ENCODE measurements around the gene CLCNKB.
A peak's percentile ranks its signal among the peaks of the same experiment; 100 is the strongest.

The CLCNKB gene

DNA sequence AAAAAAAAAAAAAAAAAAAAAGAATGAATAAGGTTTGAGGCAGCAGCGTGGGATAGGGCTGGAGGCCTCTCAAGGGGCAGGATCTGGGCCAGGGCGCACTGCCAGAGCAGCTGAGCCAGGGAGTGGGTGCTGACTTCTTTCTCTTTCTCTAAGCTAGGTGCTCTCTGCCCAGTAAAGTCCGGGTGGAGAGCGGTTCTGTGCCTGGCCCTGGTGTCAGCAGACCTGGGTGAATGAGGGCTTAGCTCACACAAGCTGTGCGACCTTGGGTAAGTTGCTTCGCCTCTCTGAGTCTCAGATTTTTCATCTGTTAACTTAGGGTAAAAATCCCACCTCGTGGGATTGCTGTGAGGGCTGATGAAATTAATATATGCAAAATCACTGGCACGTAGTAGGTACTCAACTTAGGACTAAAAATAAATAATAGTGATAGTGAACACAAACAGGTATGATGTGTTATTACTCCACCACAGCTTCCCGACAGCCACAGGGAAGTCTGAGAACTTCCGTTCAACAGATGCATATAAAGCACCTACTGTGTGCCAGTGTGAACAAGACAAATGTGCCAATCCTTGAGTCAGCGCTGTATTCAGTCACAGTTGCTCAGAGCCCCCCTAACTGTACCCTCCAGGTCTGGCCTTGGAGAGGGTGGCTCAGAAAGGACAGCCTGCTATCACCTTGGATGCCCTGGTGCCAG lies 31.9 kb downstream of the CLCNKB start:
- peaks cover 51% of the 10 kb centered on the region for H3K27me3 ChIP-seq (ENCODE audit: control insufficient read depth, insufficient read depth, low read length)

DNA sequence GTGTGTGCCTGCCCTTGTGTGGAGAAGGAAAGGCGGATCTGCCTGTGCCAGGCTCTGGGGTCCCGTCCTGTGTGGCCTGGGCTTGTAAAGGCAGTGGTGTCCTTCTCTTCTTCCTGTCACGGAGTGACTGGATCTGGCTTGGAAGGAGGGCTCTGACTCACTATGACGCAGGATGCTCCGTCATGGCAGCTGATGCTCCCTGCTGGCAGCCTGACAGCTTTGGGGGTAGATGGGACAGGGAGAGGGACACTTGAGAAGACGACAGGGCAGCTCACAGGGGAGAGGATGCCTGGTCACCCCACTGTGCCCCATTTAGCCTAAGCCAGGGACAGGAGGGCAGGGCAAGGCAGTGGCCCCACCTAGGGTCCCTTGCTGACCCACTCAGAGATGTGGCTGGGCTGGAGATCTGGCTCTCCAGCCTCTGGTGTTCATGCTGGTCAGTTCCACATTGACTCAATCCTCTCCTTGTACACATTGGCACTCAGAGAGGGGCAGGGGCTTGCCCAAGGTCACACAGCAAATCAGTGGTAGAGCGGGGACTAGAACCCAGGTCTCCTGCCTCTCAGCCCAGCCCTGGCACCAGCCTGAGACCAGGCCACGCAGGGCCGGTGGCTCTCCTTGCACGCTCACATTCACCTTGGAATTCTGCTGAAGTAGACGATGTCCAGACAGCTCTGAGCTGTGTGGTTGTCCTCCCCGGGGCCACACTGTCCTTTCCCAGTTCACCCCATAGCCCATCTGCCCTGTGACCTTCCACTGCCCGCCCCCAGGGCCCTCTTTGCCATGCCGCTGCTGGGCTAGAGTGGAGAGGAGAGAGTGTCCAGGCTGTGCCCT lies 32.7 kb downstream of the CLCNKB start:
- Histone ChIP-seq H3K4me3 (ENCODE audit: low read depth, low read length) (no peak overlapping the region), H3K4me1 (ENCODE audit: control insufficient read depth, insufficient read depth, low read length) (peaks cover 4% of the 10 kb centered on the region), H3K9me3 (ENCODE audit: control insufficient read depth, insufficient read depth, low read length) (no peaks in the 10 kb centered on the region), H3K36me3 (ENCODE audit: control insufficient read depth, insufficient read depth, low read length) (no peaks in the 10 kb centered on the region), H3K27me3 (ENCODE audit: control insufficient read depth, insufficient read depth, low read length) (peaks cover 47% of the 10 kb centered on the region), H3K9ac (ENCODE audit: low read depth, low read length) (no peak overlapping the region)

More for the DNA sequence above, 31.9 kb downstream of the CLCNKB start:
- Histone ChIP-seq H3K4me3 (ENCODE audit: low read depth, low read length) (no peak overlapping the region), H3K9me3 (ENCODE audit: control insufficient read depth, insufficient read depth, low read length) (no peaks in the 10 kb centered on the region), H3K4me1 (ENCODE audit: control insufficient read depth, insufficient read depth, low read length) (peaks cover 4% of the 10 kb centered on the region), H3K9ac (ENCODE audit: low read depth, low read length) (no peak overlapping the region), H3K36me3 (ENCODE audit: control insufficient read depth, insufficient read depth, low read length) (no peaks in the 10 kb centered on the region)

DNA sequence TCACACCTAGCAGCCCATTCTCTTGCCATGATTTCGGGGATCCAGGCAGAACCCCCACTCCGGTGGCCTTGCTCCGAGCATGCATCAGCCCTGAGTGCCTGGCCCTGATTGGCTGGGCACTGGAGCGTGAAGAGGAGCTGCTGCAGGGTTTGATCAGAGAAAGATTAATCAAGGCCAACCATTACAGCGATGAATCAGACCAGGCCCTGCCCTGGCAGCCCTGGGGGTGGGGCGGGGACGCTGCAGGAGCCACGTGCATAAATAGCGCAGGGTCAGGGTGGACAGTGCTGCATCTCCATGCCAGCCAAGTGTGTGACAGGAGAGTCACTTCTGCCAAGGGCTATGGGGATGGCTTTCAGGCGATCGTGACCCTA lies 33.3 kb downstream of the CLCNKB start:
- no peaks in the 10 kb centered on the region for H3K9me3 ChIP-seq (ENCODE audit: control insufficient read depth, insufficient read depth, low read length)
- H3K4me3 ChIP-seq (ENCODE audit: low read depth, low read length) = no peak overlapping the region
- no peaks in the 10 kb centered on the region for H3K36me3 ChIP-seq (ENCODE audit: control insufficient read depth, insufficient read depth, low read length)
- H3K4me1 ChIP-seq (ENCODE audit: control insufficient read depth, insufficient read depth, low read length) = peaks cover 4% of the 10 kb centered on the region
- no peak overlapping the region for H3K9ac ChIP-seq (ENCODE audit: low read depth, low read length)
- H3K27me3 ChIP-seq (ENCODE audit: control insufficient read depth, insufficient read depth, low read length) = peaks cover 43% of the 10 kb centered on the region

DNA sequence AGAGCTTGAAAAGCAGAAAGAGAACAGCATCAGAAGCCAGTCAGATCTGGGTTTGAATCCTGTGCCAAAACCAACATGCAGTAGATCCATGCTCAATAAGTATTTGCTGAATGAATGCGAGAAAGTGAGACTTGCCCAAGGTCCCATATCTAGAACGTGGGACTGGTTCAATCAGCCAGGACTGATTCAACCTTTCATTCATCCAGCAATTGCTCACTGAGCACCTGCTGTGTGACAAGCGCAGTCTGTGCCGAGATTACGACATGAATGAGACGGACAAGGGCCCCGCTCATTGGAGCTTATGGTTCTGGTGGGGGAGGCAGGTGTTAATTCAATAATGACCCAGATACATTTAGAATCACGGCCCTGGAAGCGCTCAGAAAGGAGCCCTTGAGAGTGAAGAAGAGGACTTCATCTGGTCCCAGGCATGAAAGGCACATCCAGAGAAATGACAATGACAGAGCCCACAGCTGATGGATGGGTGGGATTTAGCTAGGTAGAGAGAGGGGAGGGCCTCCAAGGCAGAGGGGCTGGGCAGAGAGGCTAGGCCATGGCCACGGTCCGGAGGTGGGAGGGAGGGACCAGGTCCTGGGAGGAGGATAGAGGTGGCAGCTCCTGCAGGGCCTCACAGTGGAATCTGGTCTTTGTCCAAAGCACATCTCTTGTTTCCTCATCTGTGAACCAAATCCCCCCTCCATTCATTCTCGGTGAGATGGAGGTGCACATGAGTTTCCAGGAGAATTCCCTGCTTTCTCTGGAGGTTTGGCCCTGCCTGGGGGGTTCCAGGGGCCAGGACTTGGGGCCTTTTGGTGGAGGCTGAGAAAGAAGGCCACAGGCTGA lies 34.0 kb downstream of the CLCNKB start:
- H3K9ac ChIP-seq (ENCODE audit: low read depth, low read length) = no peak overlapping the region
- H3K4me1 ChIP-seq (ENCODE audit: control insufficient read depth, insufficient read depth, low read length) = peaks cover 7% of the 10 kb centered on the region
- H3K9me3 ChIP-seq (ENCODE audit: control insufficient read depth, insufficient read depth, low read length) = no peaks in the 10 kb centered on the region
- no peak overlapping the region for H3K4me3 ChIP-seq (ENCODE audit: low read depth, low read length)
- H3K27me3 ChIP-seq (ENCODE audit: control insufficient read depth, insufficient read depth, low read length) = peaks cover 36% of the 10 kb centered on the region
- H3K36me3 ChIP-seq (ENCODE audit: control insufficient read depth, insufficient read depth, low read length) = no peaks in the 10 kb centered on the region

- peaks cover 7% of the 10 kb centered on the region for H3K4me1 ChIP-seq (ENCODE audit: control insufficient read depth, insufficient read depth, low read length)
Observed at GRCh38 chr1:16078925-16079656, 35.5 kb downstream of the CLCNKB start.

DNA sequence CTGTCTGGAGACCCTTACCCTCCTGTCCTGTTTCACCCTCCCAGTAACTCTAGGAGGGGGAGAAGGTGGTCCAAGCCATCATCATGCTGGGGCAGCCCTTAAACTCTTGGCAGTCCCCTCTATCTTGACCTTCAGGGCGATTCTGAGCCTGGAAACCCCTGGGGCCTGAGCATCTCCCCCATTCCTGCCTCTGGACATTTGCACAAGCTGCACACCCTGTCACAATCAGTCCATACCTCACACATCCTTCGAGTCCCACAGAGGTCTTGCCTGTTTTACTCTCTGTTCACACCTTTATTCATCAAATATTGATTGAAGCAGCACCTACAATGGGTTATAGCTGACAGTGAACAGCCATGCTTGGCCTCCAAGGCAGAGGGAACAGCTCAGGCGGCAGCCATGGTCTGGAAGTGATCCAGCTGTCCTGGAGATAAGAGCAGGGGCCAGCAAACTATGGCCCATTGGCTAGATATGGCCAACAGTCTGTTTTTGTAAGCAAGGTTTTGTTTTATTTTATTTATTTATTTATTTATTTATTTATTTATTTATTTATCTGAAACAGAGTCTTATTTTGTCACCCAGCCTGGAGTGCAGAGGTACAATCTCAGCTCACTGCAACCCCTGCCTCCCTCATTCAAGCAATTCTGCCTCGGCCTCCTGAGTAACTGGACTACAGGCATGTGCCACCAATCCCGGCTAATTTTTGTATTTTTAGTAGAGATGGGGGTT lies 37.0 kb downstream of the CLCNKB start:
- H3K4me3 ChIP-seq (ENCODE audit: low read depth, low read length) = no peak overlapping the region
- H3K4me1 ChIP-seq (ENCODE audit: control insufficient read depth, insufficient read depth, low read length) = peaks cover 7% of the 10 kb centered on the region
- no peak overlapping the region for H3K9ac ChIP-seq (ENCODE audit: low read depth, low read length)
- no peaks in the 10 kb centered on the region for H3K36me3 ChIP-seq (ENCODE audit: control insufficient read depth, insufficient read depth, low read length)
- peaks cover 14% of the 10 kb centered on the region for H3K27me3 ChIP-seq (ENCODE audit: control insufficient read depth, insufficient read depth, low read length)
- no peaks in the 10 kb centered on the region for H3K9me3 ChIP-seq (ENCODE audit: control insufficient read depth, insufficient read depth, low read length)

More at GRCh38 chr1:16078925-16079656, 35.5 kb downstream of the CLCNKB start:
- peaks cover 26% of the 10 kb centered on the region for H3K27me3 ChIP-seq (ENCODE audit: control insufficient read depth, insufficient read depth, low read length)
- H3K9me3 ChIP-seq (ENCODE audit: control insufficient read depth, insufficient read depth, low read length) = no peaks in the 10 kb centered on the region
- H3K36me3 ChIP-seq (ENCODE audit: control insufficient read depth, insufficient read depth, low read length) = no peaks in the 10 kb centered on the region
- no peak overlapping the region for H3K9ac ChIP-seq (ENCODE audit: low read depth, low read length)
- no peak overlapping the region for H3K4me3 ChIP-seq (ENCODE audit: low read depth, low read length)

GRCh38 chr1:16081636-16082035 lies 38.1 kb downstream of the CLCNKB start:
- Histone ChIP-seq H3K9me3 (ENCODE audit: control insufficient read depth, insufficient read depth, low read length) (no peaks in the 10 kb centered on the region), H3K36me3 (ENCODE audit: control insufficient read depth, insufficient read depth, low read length) (no peaks in the 10 kb centered on the region), H3K4me3 (ENCODE audit: low read depth, low read length) (no peak overlapping the region), H3K27me3 (ENCODE audit: control insufficient read depth, insufficient read depth, low read length) (peaks cover 4% of the 10 kb centered on the region), H3K4me1 (ENCODE audit: control insufficient read depth, insufficient read depth, low read length) (peaks cover 7% of the 10 kb centered on the region), H3K9ac (ENCODE audit: low read depth, low read length) (peak overlapping the region; percentile 26)

DNA sequence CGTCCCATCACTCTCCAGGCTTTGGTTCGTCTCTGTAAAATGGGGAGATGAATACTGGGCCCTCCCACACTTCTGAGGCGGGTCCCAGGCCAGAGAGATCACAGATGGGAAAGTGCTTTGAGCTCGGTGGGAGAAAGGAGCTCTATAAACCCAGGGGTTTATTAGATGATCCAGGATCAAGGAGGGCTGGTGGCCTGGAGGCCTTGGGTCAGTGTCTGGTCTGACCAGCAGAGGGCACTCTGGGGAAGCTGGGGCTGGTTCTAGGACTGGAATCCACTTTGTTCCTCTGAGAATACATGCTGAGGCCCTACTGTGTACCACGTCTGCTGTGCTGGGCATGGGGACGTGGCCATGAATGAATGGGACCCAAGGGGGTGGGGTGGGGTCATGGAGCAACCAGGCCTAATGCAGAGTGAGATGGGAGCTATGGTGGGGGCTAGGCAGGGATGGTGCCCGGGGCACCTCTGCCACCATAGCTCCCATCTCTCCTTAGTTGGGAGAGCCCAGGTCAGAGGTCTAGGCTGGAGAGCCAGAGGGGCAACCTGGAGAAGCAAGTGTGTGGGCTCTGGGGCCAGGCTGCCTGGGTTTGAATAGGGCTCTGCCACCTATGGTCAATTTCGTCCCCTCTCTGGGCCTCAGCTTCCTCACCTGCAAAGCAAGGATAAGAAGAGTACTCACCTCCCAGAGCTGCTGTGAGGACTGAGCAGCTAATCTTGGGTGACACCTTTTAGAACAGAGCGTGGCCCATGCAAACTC lies 38.9 kb downstream of the CLCNKB start:
- Histone ChIP-seq H3K27me3 (ENCODE audit: control insufficient read depth, insufficient read depth, low read length) (no peaks in the 10 kb centered on the region), H3K4me3 (ENCODE audit: low read depth, low read length) (no peak overlapping the region), H3K36me3 (ENCODE audit: control insufficient read depth, insufficient read depth, low read length) (no peaks in the 10 kb centered on the region), H3K4me1 (ENCODE audit: control insufficient read depth, insufficient read depth, low read length) (peaks cover 7% of the 10 kb centered on the region), H3K9ac (ENCODE audit: low read depth, low read length) (no peak overlapping the region), H3K9me3 (ENCODE audit: control insufficient read depth, insufficient read depth, low read length) (no peaks in the 10 kb centered on the region)

GRCh38 chr1:16083486-16083885 lies 39.9 kb downstream of the CLCNKB start:
- Histone ChIP-seq H3K4me3 (ENCODE audit: low read depth, low read length) (no peak overlapping the region), H3K36me3 (ENCODE audit: control insufficient read depth, insufficient read depth, low read length) (no peaks in the 10 kb centered on the region), H3K9me3 (ENCODE audit: control insufficient read depth, insufficient read depth, low read length) (no peaks in the 10 kb centered on the region), H3K27me3 (ENCODE audit: control insufficient read depth, insufficient read depth, low read length) (no peaks in the 10 kb centered on the region), H3K4me1 (ENCODE audit: control insufficient read depth, insufficient read depth, low read length) (peaks cover 7% of the 10 kb centered on the region), H3K9ac (ENCODE audit: low read depth, low read length) (no peak overlapping the region)

DNA sequence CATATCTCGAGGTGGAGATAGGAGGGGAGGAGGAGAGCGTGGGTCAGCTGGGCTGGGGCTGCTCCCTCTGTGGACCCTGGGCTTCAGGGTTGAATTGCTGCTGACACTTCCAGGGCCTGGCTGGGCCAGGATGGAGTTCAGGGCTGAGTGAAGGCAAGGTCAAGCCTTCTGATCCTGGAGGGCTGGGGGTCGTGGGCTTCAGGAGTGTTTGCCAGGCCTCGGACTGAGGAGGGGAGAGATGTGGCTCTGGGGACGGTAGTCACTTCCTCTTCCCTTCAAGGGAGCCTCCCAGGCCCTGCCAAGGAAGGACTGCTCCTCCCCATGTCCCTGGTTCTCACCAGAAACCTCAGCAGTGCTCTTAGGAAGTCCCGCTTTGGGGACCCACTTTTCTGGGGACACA lies 41.9 kb downstream of the CLCNKB start:
- Histone ChIP-seq H3K9me3 (ENCODE audit: control insufficient read depth, insufficient read depth, low read length) (no peaks in the 10 kb centered on the region), H3K27me3 (ENCODE audit: control insufficient read depth, insufficient read depth, low read length) (no peaks in the 10 kb centered on the region), H3K4me1 (ENCODE audit: control insufficient read depth, insufficient read depth, low read length) (peaks cover 3% of the 10 kb centered on the region), H3K9ac (ENCODE audit: low read depth, low read length) (no peak overlapping the region), H3K36me3 (ENCODE audit: control insufficient read depth, insufficient read depth, low read length) (no peaks in the 10 kb centered on the region), H3K4me3 (ENCODE audit: low read depth, low read length) (no peak overlapping the region)

Measured in iPS-15b (cell line).